HG03039 (cell line): ENCODE results near the gene SLC38A8.

ENCODE experiments used
- ATAC-seq: cut with Tn5 transposase; IDR thresholded peaks from one replicate; pipeline ENCODE4 v1.9.1; 2021; ENCODE audit warnings: mild to moderate bottlenecking, moderate library complexity; ENCODE audit not compliant: unreplicated experiment

Gene SLC38A8

DNA sequence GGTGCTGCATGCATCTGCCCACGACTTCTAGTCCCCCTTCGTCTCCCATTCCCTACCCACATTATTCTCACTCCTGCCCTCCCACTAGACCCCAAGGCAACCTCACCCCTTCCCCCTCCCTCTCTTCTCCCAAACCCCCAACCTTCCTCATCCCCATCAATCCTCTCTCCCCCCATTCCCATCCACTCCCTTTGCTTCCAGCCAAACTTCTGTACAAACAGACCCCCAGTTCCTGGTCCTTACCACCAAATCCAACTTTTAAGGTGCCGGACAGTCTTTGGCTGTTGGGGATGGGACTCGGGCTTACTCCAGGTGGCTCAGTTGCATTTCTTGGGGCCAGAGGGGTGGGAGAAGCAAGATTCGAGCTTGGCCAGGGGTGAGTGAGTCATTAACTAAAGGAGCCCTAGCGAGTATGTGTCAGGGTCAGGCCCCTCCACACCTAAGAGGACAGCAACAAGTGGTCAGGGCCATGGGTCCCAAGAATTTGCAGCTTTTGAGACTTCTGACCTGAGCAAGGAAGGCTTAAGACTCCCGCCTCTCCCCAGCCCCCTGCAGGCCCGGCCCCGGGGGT lies at the start of gene SLC38A8:
TSS of gene SLC38A8 (minus strand) at position 488 of the 571 bp plus-strand sequence. CDS start 638 bp downstream, outside the sequence.
- ATAC-seq: no peak

GRCh38 chr16:84091460-84091859 lies 48.9 kb upstream of the SLC38A8 start:
- no peak for ATAC-seq

- ATAC-seq: no peak
These were observed 47.6 kb upstream of the SLC38A8 start for GRCh38 chr16:84090211-84090610.

- peak; percentile 66 for ATAC-seq
These were observed 46.2 kb upstream of the SLC38A8 start for GRCh38 chr16:84088695-84089395.

DNA sequence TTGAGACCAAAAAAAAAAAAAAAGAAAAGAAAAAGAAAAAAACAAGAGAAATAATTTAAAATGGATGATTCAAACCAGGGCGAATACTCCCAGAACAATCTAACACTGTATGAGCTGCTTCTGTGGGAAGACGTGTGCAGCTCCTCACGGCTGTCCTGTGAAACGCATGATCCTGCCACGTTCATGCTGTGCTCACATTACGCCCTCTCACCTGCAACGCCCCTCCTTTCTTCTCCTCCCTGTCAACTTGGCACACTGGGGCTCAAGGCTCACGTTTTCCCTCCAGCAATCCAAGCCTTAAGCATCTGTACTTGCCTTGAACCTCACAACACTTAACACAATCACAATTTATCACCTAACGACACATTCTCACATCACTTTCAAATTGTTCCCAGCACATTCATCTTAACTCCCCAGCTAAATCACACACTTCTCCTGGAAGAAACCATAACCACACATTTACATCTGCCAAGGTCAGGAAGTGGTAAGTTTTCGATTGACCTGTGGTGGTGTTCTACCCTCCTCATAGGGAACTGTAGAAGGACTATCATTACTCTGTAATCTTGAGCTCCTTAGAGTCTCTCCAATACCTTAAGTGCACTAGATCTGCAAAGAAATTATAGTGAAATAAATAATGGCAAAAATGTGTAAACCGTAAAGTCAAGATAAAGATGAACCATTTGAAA lies 45.0 kb upstream of the SLC38A8 start:
- ATAC-seq: no peak

- ATAC-seq: no peak
These were observed 44.4 kb upstream of the SLC38A8 start for GRCh38 chr16:84087001-84087400.

GRCh38 chr16:84086341-84086740 lies 43.7 kb upstream of the SLC38A8 start:
- ATAC-seq: no peak

DNA sequence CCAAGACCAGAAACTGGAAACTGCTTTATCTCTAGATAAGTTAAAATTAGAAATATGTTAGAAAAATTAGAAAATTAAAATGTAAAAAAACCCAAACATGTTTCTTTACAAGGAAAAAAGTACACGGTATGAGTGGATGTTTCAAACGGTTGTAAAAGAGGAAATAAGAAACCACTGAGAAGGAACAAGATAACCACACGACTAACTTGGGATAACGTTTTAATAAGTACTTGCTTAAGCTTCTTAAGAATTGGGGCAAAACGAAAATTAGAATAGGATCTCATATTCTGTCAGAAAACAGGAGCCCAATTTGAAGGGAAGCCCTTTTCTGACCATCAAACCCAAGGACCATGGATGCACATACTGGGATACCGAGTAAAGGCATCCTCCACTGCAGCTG lies 43.2 kb upstream of the SLC38A8 start:
- ATAC-seq: no peak

- no peak for ATAC-seq
These were observed 42.7 kb upstream of the SLC38A8 start for GRCh38 chr16:84085271-84085667.

GRCh38 chr16:84084570-84085270 lies 42.1 kb upstream of the SLC38A8 start:
- no peak for ATAC-seq

GRCh38 chr16:84082835-84083569 lies 40.4 kb upstream of the SLC38A8 start:
- no peak for ATAC-seq

- no peak for ATAC-seq
These were observed 39.5 kb upstream of the SLC38A8 start for GRCh38 chr16:84082110-84082509.

- no peak for ATAC-seq
These were observed 38.9 kb upstream of the SLC38A8 start for GRCh38 chr16:84081446-84081989.

GRCh38 chr16:84080813-84081212 lies 38.2 kb upstream of the SLC38A8 start:
- ATAC-seq: no peak

DNA sequence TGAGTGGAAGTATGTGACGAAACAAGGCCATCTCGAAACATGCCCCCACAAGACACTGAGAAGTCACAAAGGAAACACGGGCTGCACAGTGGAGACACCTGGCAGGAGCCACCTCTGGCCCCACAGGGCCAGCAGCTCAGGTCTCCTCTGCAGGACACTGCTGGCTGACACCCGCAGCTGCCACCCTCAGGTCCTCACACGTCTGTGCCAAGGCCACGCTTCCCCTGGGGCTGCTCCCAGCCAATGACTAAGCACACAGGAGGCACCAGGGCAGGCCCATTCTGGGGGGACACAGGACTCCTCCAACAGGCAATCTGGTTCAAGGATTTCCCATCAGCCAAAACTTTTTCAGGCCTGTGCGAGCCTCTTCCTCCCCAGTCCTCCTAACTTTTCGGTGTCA lies 37.8 kb upstream of the SLC38A8 start:
- no peak for ATAC-seq

- no peak for ATAC-seq
These were observed 37.1 kb upstream of the SLC38A8 start for GRCh38 chr16:84079664-84080063.

- no peak for ATAC-seq
These were observed 32.8 kb upstream of the SLC38A8 start for GRCh38 chr16:84075376-84075775.

- ATAC-seq: no peak
These were observed 32.1 kb upstream of the SLC38A8 start for GRCh38 chr16:84074721-84075120.

- ATAC-seq: no peak
These were observed 29.4 kb upstream of the SLC38A8 start for GRCh38 chr16:84072014-84072413.

DNA sequence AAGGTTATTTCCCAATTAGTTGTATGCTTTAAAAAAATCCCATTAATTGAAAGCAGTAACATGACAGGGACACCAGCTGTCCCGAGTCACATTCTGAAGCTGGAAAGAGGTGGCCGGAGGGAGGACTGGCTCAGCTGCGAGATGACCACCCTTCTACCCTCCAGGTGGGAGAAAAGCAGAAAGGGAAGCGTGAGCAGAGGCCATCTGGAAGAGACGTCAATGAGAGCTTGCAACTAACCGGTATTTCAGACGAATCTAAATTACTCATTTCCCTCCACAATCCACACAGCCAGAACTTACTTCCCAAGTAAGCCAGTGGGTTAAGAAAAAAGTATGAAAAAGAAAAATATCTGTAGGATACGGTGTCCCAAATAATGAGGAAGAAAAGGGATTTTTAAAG lies 28.5 kb upstream of the SLC38A8 start:
- no peak for ATAC-seq

DNA sequence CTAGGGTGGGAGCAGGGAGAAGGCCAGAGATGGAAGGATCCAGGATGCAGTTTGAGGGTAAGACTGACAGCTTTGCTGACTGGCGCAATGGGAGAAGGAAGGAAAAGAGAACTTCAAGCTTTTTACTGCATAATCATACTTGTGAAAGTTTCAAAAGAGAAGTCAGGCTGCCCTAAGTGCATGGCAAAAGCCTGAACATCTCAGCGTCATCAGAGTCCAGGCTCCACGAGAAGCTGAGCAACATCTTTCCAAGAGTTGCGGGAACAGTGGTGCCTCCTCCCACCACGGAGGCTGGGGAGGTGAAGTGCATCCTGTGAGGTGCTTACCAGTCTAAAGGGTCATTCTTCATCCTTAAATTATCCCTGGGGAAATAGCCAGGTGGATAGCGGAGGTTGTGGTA lies 26.9 kb upstream of the SLC38A8 start:
- no peak for ATAC-seq
